ENCODE data around the gene CORIN. TPM values are rescaled to one million over a fixed set of nuclear protein-coding genes. Genes with fewer than 3 reads are reported as not detected.

CORIN gene
- total and polyA plus RNA-seq, 4 donors = 0.02 to 0.23 (median 0.15) TPM

GRCh38 chr4:47798165-47798564 is 39.7 kb downstream of the CORIN start:
- no peaks in the 10 kb centered on the region for H3K27me3 ChIP-seq (ENCODE audit: control insufficient read depth in 4 of 4, insufficient read depth in 4 of 4, low read length in 3 of 4)
- no peak overlapping the region for H3K4me3 ChIP-seq (ENCODE audit: low read depth in 1 of 3, low read length in 3 of 3)
- no peaks in the 10 kb centered on the region for H3K4me1 ChIP-seq (ENCODE audit: control insufficient read depth in 4 of 4, insufficient read depth in 4 of 4, low read length in 3 of 4)
- WGBS = 39% methylated on average over 3 of the region's 3 CpGs
- no peaks in the 10 kb centered on the region for H3K36me3 ChIP-seq (ENCODE audit: control insufficient read depth in 4 of 4, insufficient read depth in 3 of 4, low read depth in 1 of 4, low read length in 3 of 4)
- H3K9ac ChIP-seq (ENCODE audit: low read depth in 1 of 2, low read length in 2 of 2) = no peak overlapping the region
- DNase-seq (ENCODE audit: low spot score) = no peak
- TF ChIP-seq RAD21 (IDR thresholded peaks at IDR 0.05) = no peak
- no peak for TF ChIP-seq HNF4A (conservative IDR thresholded peaks at IDR 0.05)
- no peak for TF ChIP-seq GABPA (IDR thresholded peaks at IDR 0.05 in 1 of 2, conservative IDR thresholded peaks at IDR 0.05 in 1 of 2)
- TF ChIP-seq EGR1 (IDR thresholded peaks at IDR 0.05; ENCODE audit: low read depth in 2 of 2) = no peak
- TF ChIP-seq YY1 (IDR thresholded peaks at IDR 0.05) = no peak
- no peak for TF ChIP-seq FOXA1 (IDR thresholded peaks at IDR 0.05)
- no peak for TF ChIP-seq ATF3 (IDR thresholded peaks at IDR 0.05)
- TF ChIP-seq RXRA (IDR thresholded peaks at IDR 0.05) = no peak
- TF ChIP-seq CTCF (IDR thresholded peaks at IDR 0.05; ENCODE audit: low read depth, low read length, missing input control) = no peak
- TF ChIP-seq MAX (IDR thresholded peaks at IDR 0.05) = no peak
- no peak for TF ChIP-seq JUND (IDR thresholded peaks at IDR 0.05)
- no peak for TF ChIP-seq FOXA2 (IDR thresholded peaks at IDR 0.05)
- TF ChIP-seq NR2F2 (IDR thresholded peaks at IDR 0.05) = no peak
- TF ChIP-seq REST (IDR thresholded peaks at IDR 0.05) = no peak
- no peak for TF ChIP-seq TAF1 (conservative IDR thresholded peaks at IDR 0.05)
- no peak overlapping the region for H3K27ac ChIP-seq (ENCODE audit: low read depth in 1 of 2, low read length in 2 of 2)
- H3K9me3 ChIP-seq (ENCODE audit: control insufficient read depth in 4 of 4, low read length in 3 of 4) = no peaks in the 10 kb centered on the region

GRCh38 chr4:47791965-47792364 is 45.9 kb downstream of the CORIN start:
- H3K36me3 ChIP-seq (ENCODE audit: control insufficient read depth in 4 of 4, insufficient read depth in 3 of 4, low read depth in 1 of 4, low read length in 3 of 4) = no peaks in the 10 kb centered on the region
- H3K27me3 ChIP-seq (ENCODE audit: control insufficient read depth in 4 of 4, insufficient read depth in 4 of 4, low read length in 3 of 4) = no peaks in the 10 kb centered on the region
- no peaks in the 10 kb centered on the region for H3K9me3 ChIP-seq (ENCODE audit: control insufficient read depth in 4 of 4, low read length in 3 of 4)
- no peak overlapping the region for H3K4me3 ChIP-seq (ENCODE audit: low read depth in 1 of 3, low read length in 3 of 3)
- no peak for DNase-seq (ENCODE audit: low spot score)
- no peak overlapping the region for H3K9ac ChIP-seq (ENCODE audit: low read depth in 1 of 2, low read length in 2 of 2)
- no peak for TF ChIP-seq FOXA1 (IDR thresholded peaks at IDR 0.05)
- no peak for TF ChIP-seq GABPA (IDR thresholded peaks at IDR 0.05 in 1 of 2, conservative IDR thresholded peaks at IDR 0.05 in 1 of 2)
- no peak for TF ChIP-seq TAF1 (conservative IDR thresholded peaks at IDR 0.05)
- no peak for TF ChIP-seq HNF4G (IDR thresholded peaks at IDR 0.05)
- no peak for TF ChIP-seq RXRA (IDR thresholded peaks at IDR 0.05)
- TF ChIP-seq HNF4A (conservative IDR thresholded peaks at IDR 0.05) = no peak
- H3K4me1 ChIP-seq (ENCODE audit: control insufficient read depth in 4 of 4, insufficient read depth in 4 of 4, low read length in 3 of 4) = no peaks in the 10 kb centered on the region
- H3K27ac ChIP-seq (ENCODE audit: low read depth in 1 of 2, low read length in 2 of 2) = no peak overlapping the region
- WGBS = 75% methylated on average over 2 of the region's 2 CpGs
